Measurements from ENCODE around the gene MLKL. TPM values are rescaled to one million over a fixed set of nuclear protein-coding genes. Genes with fewer than 3 reads are reported as not detected.
A peak's percentile ranks its signal among the peaks of the same experiment; 100 is the strongest.

Gene MLKL
- total RNA-seq, 1 donor from 2014 or later = 0.24 TPM

GRCh38 chr16:74713325-74713724, 12.7 kb upstream of the MLKL start:
- TF ChIP-seq, protein P1, sequence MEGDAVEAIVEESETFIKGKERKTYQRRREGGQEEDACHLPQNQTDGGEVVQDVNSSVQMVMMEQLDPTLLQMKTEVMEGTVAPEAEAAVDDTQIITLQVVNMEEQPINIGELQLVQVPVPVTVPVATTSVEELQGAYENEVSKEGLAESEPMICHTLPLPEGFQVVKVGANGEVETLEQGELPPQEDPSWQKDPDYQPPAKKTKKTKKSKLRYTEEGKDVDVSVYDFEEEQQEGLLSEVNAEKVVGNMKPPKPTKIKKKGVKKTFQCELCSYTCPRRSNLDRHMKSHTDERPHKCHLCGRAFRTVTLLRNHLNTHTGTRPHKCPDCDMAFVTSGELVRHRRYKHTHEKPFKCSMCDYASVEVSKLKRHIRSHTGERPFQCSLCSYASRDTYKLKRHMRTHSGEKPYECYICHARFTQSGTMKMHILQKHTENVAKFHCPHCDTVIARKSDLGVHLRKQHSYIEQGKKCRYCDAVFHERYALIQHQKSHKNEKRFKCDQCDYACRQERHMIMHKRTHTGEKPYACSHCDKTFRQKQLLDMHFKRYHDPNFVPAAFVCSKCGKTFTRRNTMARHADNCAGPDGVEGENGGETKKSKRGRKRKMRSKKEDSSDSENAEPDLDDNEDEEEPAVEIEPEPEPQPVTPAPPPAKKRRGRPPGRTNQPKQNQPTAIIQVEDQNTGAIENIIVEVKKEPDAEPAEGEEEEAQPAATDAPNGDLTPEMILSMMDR (IDR thresholded peaks at IDR 0.05; ENCODE audit: unreplicated experiment) = no peak
- DNase-seq (ENCODE audit: low spot score, unreplicated experiment) = no peak
- Mint-ChIP-seq H3K4me3 (ENCODE audit: low read depth) (no peak overlapping the region), H3K27ac (no peak overlapping the region), H3K9me3 (ENCODE audit: low read depth) (no peaks in the 10 kb centered on the region), H3K4me1 (ENCODE audit: low read depth) (no peaks in the 10 kb centered on the region), H3K36me3 (ENCODE audit: insufficient read depth) (no peaks in the 10 kb centered on the region), H3K27me3 (peaks cover 1% of the 10 kb centered on the region)

- no peaks in the 10 kb centered on the region for H3K9me3 Mint-ChIP-seq (ENCODE audit: low read depth)
- H3K4me1 Mint-ChIP-seq (ENCODE audit: low read depth) = no peaks in the 10 kb centered on the region
- no peak for DNase-seq (ENCODE audit: low spot score, unreplicated experiment)
- H3K4me3 Mint-ChIP-seq (ENCODE audit: low read depth) = no peak overlapping the region
- H3K36me3 Mint-ChIP-seq (ENCODE audit: insufficient read depth) = no peaks in the 10 kb centered on the region
- no peak overlapping the region for H3K27ac Mint-ChIP-seq
- TF ChIP-seq, protein P1 (IDR thresholded peaks at IDR 0.05; ENCODE audit: unreplicated experiment) = no peak
- peaks cover 5% of the 10 kb centered on the region for H3K27me3 Mint-ChIP-seq
Observed at GRCh38 chr16:74711938-74712337, 11.3 kb upstream of the MLKL start.

GRCh38 chr16:74710401-74710800, 9.7 kb upstream of the MLKL start:
- Mint-ChIP-seq H3K4me3 (ENCODE audit: low read depth) (no peak overlapping the region), H3K4me1 (ENCODE audit: low read depth) (no peaks in the 10 kb centered on the region), H3K27ac (no peak overlapping the region), H3K27me3 (peaks cover 5% of the 10 kb centered on the region), H3K36me3 (ENCODE audit: insufficient read depth) (no peaks in the 10 kb centered on the region), H3K9me3 (ENCODE audit: low read depth) (no peaks in the 10 kb centered on the region)
- DNase-seq (ENCODE audit: low spot score, unreplicated experiment) = no peak
- TF ChIP-seq, protein P1 (IDR thresholded peaks at IDR 0.05; ENCODE audit: unreplicated experiment) = no peak

- H3K4me3 Mint-ChIP-seq (ENCODE audit: low read depth) = no peak overlapping the region
- DNase-seq (ENCODE audit: low spot score, unreplicated experiment) = peak; percentile 74
Observed at GRCh38 chr16:74709441-74709877, 8.8 kb upstream of the MLKL start.

GRCh38 chr16:74700116-74700437, 585 bp downstream of the MLKL start:
- H3K27me3 Mint-ChIP-seq = peaks cover 21% of the 10 kb centered on the region
- TF ChIP-seq, protein P1 (IDR thresholded peaks at IDR 0.05; ENCODE audit: unreplicated experiment) = no peak
- no peaks in the 10 kb centered on the region for H3K36me3 Mint-ChIP-seq (ENCODE audit: insufficient read depth)
- H3K27ac Mint-ChIP-seq = no peak overlapping the region
- H3K4me3 Mint-ChIP-seq (ENCODE audit: low read depth) = peak overlapping the region; percentile 74
- DNase-seq (ENCODE audit: low spot score, unreplicated experiment) = no peak
- H3K4me1 Mint-ChIP-seq (ENCODE audit: low read depth) = peaks cover 5% of the 10 kb centered on the region
- H3K9me3 Mint-ChIP-seq (ENCODE audit: low read depth) = no peaks in the 10 kb centered on the region

More at GRCh38 chr16:74709441-74709877, 8.8 kb upstream of the MLKL start:
- H3K9me3 Mint-ChIP-seq (ENCODE audit: low read depth) = no peaks in the 10 kb centered on the region
- TF ChIP-seq, protein P1 (IDR thresholded peaks at IDR 0.05; ENCODE audit: unreplicated experiment) = peak; percentile 98
- no peak overlapping the region for H3K27ac Mint-ChIP-seq
- no peaks in the 10 kb centered on the region for H3K36me3 Mint-ChIP-seq (ENCODE audit: insufficient read depth)
- peaks cover 5% of the 10 kb centered on the region for H3K27me3 Mint-ChIP-seq
- H3K4me1 Mint-ChIP-seq (ENCODE audit: low read depth) = no peaks in the 10 kb centered on the region

All from progenitor cell of endocrine pancreas (in vitro differentiated cells).